ENCODE data around the gene THAP8. TPM values are rescaled to one million over a fixed set of nuclear protein-coding genes. Genes with fewer than 3 reads are reported as not detected.

The THAP8 gene
- total RNA-seq, 1 experiment from 2014 or later: 6.6 TPM

- peaks cover 13% of the 10 kb centered on the region for H3K4me1 Mint-ChIP-seq
- TF ChIP-seq ZNF396 (CRISPR knock-in tag; IDR thresholded peaks at IDR 0.05; ENCODE audit: borderline replicate concordance) (no peak), TEAD1 (CRISPR knock-in tag; IDR thresholded peaks at IDR 0.05) (no peak), NR3C1 (CRISPR knock-in tag; conservative IDR thresholded peaks at IDR 0.05; ENCODE audit: low read depth) (no peak), TCF7 (CRISPR knock-in tag; IDR thresholded peaks at IDR 0.05; ENCODE audit: low read depth) (no peak), MAX (CRISPR knock-in tag; IDR thresholded peaks at IDR 0.05) (no peak), SOX15 (CRISPR knock-in tag; IDR thresholded peaks at IDR 0.05) (no peak), GTF2I (CRISPR knock-in tag; conservative IDR thresholded peaks at IDR 0.05) (no peak), ELF4 (CRISPR knock-in tag; IDR thresholded peaks at IDR 0.05; ENCODE audit: low read depth) (no peak), PRRX2 (CRISPR knock-in tag; IDR thresholded peaks at IDR 0.05) (no peak), FOXK1 (CRISPR knock-in tag; IDR thresholded peaks at IDR 0.05) (no peak), USF1 (CRISPR knock-in tag; IDR thresholded peaks at IDR 0.05) (no peak), ATF1 (CRISPR knock-in tag; IDR thresholded peaks at IDR 0.05) (no peak)
- DNase-seq (ENCODE audit: low spot score) (no peak), ATAC-seq (no peak)
- H3K36me3 Mint-ChIP-seq: peaks cover 25% of the 10 kb centered on the region
- H3K9me3 Mint-ChIP-seq: no peaks in the 10 kb centered on the region
- CTCF ChIA-PET: interaction anchor here (0.9 to 1.4 kb wide), 3 partner anchors 29 to 69 kb away, joined by 3 read pairs; partner anchors contain the start of gene ALKBH6
- POLR2A ChIA-PET: no interaction called here
- H3K27me3 Mint-ChIP-seq (ENCODE audit: low read depth): no peaks in the 10 kb centered on the region
- H3K4me3 Mint-ChIP-seq: no peak overlapping the region
- H3K27ac Mint-ChIP-seq: no peak overlapping the region; the same call in 1 of the 2 replicates
These were observed 4.5 kb upstream of the THAP8 start for GRCh38 chr19:36058481-36059179.

GRCh38 chr19:36054733-36055686 is 925 bp upstream of the THAP8 start, which contains the start of gene WDR62:
WDR62 (plus strand) TSS chr19:36054897; CDS start chr19:36054972, 75 bp downstream.
- Mint-ChIP-seq H3K4me1 (peaks cover 30% of the 10 kb centered on the region), H3K27ac (peak within 1 kb of the TSS; percentile 98), H3K36me3 (peaks cover 13% of the 10 kb centered on the region), H3K27me3 (ENCODE audit: low read depth) (no peaks in the 10 kb centered on the region), H3K9me3 (no peaks in the 10 kb centered on the region), H3K4me3 (peak within 1 kb of the TSS; percentile 91)
- CTCF ChIA-PET: interaction anchor here (0.6 to 1.6 kb wide), 12 partner anchors 18 to 461 kb away, joined by 3 to 11 read pairs (median 4); partner anchors contain the start of genes ALKBH6, HSPB6, LIN37 and PSENEN
- DNase-seq (ENCODE audit: low spot score) (peak; percentile 97), ATAC-seq (peak; percentile 72)
- POLR2A ChIA-PET: interaction anchor here (0.5 to 1.7 kb wide), 5 partner anchors 13 to 60 kb away, joined by 4 to 18 read pairs (median 4); partner anchors contain the start of genes POLR2I, SYNE4 and TBCB
- TF ChIP-seq RORB (CRISPR knock-in tag; IDR thresholded peaks at IDR 0.05) (no peak), AFF4 (CRISPR knock-in tag; IDR thresholded peaks at IDR 0.05; ENCODE audit: borderline replicate concordance) (no peak), ZBTB43 (CRISPR knock-in tag; IDR thresholded peaks at IDR 0.05) (no peak), GRHL2 (CRISPR knock-in tag; IDR thresholded peaks at IDR 0.05; ENCODE audit: insufficient replicate concordance, severe bottlenecking) (no peak), MLX (CRISPR knock-in tag; IDR thresholded peaks at IDR 0.05) (no peak), SMAD3 (CRISPR knock-in tag; IDR thresholded peaks at IDR 0.05; ENCODE audit: borderline replicate concordance) (no peak), CDX4 (CRISPR knock-in tag; IDR thresholded peaks at IDR 0.05; ENCODE audit: borderline replicate concordance) (no peak), USF1 (CRISPR knock-in tag; IDR thresholded peaks at IDR 0.05) (no peak), JAZF1 (CRISPR knock-in tag; IDR thresholded peaks at IDR 0.05) (no peak), TP53 (CRISPR knock-in tag; IDR thresholded peaks at IDR 0.05) (no peak)

Data from WTC11 (cell line).